ENCODE measurements around the gene IPO9.
"Not testable (repeated sequence)": the region's sequence is repeated elsewhere in the genome, so short reads cannot be mapped to it uniquely, and the experiment has no call there.

Gene IPO9

GRCh38 chr1:201890806-201891450 is 62.0 kb downstream of the IPO9 start:
- no peak for DNase-seq

GRCh38 chr1:201891451-201892045 is 62.6 kb downstream of the IPO9 start:
- no peak for DNase-seq

GRCh38 chr1:201892211-201892610 is 63.3 kb downstream of the IPO9 start:
- no peak for DNase-seq

- no peak for DNase-seq
Observed at GRCh38 chr1:201893431-201893830, 64.5 kb downstream of the IPO9 start.

GRCh38 chr1:201894343-201895119 is 65.6 kb downstream of the IPO9 start:
- no peak for DNase-seq

- no peak for DNase-seq
Observed at GRCh38 chr1:201895120-201895665, 66.2 kb downstream of the IPO9 start.

GRCh38 chr1:201895913-201896807 is 67.2 kb downstream of the IPO9 start:
- DNase-seq = peak; percentile 66

- DNase-seq = no peak
Observed at GRCh38 chr1:201896951-201897391, 68.0 kb downstream of the IPO9 start.

- DNase-seq = no peak
Observed at GRCh38 chr1:201898240-201898894, 69.4 kb downstream of the IPO9 start.

GRCh38 chr1:201898992-201899391 is 70.0 kb downstream of the IPO9 start:
- no peak for DNase-seq

- no peak for DNase-seq
Observed at GRCh38 chr1:201899683-201900429, 70.9 kb downstream of the IPO9 start.

- no peak for DNase-seq
Observed at GRCh38 chr1:201900476-201900875, 71.5 kb downstream of the IPO9 start.

GRCh38 chr1:201901036-201901435 is 72.1 kb downstream of the IPO9 start:
- DNase-seq = not testable (repeated sequence)

- DNase-seq = no peak
Observed at GRCh38 chr1:201902198-201902597, 73.2 kb downstream of the IPO9 start.

GRCh38 chr1:201903135-201903534 is 74.2 kb downstream of the IPO9 start:
- DNase-seq = no peak

GRCh38 chr1:201904579-201904978 is 75.6 kb downstream of the IPO9 start:
- DNase-seq = no peak

- no peak for DNase-seq
Observed at GRCh38 chr1:201905234-201905890, 76.4 kb downstream of the IPO9 start.

- no peak for DNase-seq
Observed at GRCh38 chr1:201906336-201906735, 77.4 kb downstream of the IPO9 start.

- no peak for DNase-seq
Observed at GRCh38 chr1:201907621-201908020, 78.7 kb downstream of the IPO9 start.

- DNase-seq = no peak
Observed at GRCh38 chr1:201911826-201912571, 83.0 kb downstream of the IPO9 start.
